GM21619 (cell line): ENCODE data around the gene C16orf95.

Experiments
- ATAC-seq: cut with Tn5 transposase; IDR thresholded peaks from one replicate; pipeline ENCODE4 v1.9.1; 2021; ENCODE audit not compliant: unreplicated experiment

C16orf95 gene

DNA sequence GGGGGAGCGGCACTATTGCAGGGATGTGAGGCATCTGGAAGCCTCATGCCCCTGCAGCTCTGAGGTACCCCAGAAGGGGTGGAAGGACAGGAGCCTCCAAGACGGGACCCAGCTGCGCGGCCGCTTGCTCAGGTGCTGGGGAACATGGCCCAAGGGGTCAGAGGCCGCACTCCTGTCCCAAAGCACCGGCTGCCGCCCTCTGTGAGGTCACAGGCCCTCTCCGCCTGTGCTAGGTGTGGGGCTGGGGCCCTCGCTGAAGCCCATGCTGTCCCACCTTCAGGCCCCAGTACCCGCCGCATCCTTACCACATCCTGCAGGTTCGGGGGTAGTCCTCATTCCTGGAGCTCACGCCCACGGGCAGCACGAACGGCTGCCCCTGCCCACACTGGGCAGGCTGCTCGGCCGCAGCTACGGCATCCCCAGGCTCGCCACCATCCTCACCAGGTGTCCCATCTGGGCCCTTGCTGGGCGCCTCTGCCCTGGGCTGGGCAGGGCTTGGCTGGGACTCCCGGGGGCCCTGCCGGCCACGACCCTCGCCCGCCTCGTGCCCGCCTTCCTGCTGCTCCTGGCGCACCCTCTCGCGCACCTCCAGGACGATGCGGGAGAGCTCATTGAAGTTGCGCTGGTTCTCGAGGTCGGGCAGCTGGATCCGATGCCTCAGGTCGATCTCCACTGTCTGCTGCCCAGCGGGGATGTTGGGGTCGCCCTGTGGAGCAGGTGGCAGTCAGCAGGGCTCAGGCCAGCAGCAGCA lies 16.6 kb upstream of the C16orf95 start:
- no peak for ATAC-seq

DNA sequence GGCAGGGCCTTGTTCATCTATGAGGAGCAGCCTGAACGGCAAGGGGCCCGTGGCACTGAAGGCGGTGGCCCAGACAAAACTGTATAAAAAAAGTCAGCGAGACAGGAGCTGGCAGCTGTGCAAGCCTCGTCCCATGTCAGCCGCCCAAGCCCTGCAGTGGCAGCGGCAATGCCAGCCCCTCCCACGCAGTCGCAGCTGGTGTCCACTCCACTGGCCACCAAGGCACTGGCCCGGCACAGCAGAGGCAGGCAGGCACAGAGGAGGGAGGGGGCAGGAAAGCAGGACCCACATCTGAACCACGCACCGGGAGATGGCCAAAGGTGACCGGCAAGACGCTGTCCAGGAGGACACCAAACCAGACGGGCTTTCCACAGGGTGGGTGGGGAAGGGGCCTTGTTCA lies 15.9 kb upstream of the C16orf95 start:
- ATAC-seq = no peak

DNA sequence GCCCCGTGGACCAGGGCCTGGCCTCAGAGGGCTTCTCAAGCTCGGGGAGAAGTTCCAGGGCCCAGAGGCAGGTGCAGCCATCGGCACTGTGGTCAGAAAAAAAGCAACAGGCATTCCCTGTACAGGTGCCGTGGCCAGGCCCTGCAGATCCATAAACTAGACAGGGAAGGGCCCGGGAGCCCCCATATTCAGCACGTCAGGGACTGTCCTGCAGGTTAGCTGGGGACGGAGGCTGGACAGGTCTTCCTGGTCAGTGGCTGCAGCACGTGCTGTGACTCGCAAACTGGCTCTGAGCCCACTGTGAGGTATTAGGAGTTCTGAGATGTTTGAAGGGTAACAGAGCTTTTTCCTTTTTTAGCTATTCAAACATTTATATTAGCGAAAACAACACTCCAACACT lies 15.0 kb upstream of the C16orf95 start:
- ATAC-seq = no peak

DNA sequence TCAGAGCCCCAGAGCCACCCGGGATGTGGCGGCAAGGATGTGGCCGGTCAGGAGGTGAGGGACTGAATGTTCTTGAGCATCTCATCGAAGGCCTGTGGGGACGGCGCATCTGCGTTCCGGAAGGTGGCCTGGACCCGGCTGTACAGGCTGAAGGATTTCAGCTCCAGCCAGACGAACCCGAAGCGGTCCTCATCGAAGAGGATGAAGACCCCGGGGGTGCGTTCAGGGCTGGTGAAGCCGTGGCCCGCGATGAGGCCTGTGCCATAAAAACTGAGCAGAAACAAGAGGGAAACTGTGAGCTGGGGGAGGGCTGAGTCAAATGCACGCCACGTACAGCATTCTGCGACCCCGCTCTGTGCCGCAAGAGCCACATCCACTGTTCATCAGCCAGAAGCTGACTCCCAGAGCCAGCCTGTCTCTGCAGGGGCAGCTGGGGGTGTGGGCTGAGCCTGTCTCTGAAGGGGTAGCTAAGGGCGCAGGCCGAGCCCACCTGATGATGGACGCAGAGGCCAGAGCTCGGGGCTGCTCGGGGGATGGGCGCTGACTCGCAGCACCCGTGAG lies 14.1 kb upstream of the C16orf95 start:
- no peak for ATAC-seq

DNA sequence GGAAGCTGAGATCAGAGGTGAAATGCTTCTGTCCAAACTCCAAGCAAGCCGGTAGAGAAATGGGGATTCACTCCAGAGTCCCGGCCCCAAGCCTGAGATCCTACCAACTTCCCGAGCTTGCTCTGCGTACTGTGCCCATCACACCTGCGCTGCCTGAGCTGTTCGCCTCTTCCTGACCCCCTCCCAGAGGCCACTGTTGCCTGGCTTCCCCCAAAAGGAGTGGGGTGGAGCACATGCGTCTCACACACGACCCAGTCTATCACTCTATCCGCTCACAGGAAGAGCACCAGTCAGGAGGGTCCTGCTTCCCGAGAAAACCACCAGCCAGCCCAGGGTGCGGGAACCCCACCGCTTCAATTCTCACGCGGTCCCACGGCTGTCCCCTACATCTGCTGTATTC lies 13.5 kb upstream of the C16orf95 start:
- no peak for ATAC-seq

DNA sequence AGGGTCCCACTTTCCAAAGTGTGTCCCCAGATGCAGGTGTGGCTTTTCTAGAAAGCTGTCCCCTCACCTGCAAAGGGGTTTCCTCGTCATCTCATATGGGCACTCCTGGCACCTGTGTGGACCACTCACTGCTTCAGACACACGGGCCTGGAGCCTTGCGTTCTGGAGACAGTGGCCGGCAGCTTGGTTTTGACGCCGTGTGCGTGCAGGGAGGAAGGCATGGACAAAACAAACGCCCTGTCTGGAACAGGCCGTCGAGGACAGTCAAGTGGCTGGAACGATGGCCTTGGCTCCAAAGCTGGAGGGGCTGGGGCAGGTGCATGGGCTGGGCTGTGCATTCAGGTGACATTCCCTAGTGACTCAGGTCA lies 13.0 kb upstream of the C16orf95 start:
- ATAC-seq = no peak

DNA sequence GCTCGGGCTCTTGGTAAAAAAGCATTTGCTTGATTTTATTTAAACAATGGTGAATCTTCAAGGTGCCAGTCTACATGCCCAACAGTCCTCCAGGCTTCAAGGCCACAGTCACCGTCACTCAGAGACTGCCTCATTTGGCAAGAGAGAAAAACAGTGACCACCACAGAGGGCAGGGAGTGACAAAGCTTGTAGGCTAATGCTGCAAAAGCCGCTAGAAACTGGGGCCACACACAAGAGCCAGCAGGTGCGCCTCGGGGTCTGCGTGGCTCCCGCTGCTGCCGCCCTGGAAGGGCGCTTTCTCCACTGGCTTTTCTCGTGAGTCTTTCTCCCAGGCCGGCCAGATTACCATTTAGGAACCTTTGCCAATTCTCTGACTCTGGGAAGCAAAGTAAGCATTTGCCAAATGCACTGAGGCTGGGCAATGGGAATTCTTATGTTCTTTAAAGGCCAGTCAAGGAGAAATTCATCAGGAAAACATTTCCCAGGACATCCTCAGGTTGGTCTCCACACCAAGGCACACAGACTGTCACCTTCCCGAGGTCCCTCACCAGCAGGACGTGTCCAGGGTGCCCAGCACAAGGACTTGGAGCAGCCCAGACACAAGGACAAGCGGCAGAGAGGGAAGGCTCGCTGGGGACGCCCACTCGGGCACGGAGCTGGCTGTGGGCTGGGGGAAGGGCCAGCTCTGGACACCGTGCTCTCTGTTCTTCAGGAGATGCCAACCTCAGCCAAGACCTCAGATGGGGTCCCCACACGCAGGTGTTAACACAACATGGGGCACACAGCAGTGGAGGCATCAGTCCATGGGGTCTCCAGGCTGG lies 12.5 kb upstream of the C16orf95 start:
- no peak for ATAC-seq

DNA sequence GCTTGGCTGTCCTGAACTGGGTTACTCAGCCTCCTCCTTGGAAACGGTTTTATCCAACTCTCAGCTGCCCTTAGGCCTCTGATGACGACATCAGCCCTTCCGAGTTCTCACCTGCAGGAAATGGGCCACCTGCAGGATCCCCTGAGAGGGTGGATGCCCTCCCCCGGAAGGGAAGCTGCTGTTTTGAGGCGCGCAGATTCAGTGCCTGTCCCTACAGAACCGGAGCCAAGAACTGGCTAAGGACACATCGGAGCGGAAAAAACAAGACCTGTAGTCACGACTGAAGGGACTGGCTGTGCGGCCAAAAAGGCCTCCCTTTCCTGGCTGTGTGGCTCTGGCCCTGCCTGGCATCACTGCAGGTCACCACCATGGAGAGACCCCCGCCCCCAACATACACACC lies 11.7 kb upstream of the C16orf95 start:
- no peak for ATAC-seq

DNA sequence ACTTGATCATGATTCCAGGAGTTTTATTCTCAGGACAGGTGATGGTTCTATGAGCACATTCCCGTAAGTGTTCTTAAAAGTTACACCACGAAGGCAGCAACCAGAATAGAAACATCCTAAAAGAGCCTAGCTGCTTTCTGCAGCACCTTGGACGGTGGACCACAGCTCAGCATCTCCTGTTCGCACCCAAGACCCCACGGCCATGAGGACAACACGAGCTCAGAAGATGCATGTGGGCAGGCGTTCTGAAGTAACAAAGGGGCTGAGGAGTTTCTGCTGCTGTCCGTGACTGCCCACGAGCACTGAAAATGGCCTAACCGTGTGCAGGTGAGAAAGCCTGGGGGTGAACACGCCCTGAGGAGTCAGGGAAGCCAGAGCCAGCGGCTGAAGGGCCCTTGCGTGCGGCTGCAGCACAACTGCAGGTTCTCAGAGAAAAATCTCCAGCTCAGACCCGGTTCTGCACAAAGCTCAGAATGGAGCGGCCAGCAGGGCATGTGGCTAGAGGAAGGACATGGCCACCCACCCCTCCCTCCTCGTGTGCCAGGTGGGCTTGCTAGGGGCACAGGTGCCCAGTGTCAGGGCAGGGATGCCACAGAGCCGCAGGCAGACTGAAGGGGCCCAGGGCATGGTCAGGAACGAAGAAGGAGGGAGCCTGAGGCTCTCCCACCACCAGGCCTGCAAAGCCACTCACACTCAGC lies 10.8 kb upstream of the C16orf95 start:
- no peak for ATAC-seq

DNA sequence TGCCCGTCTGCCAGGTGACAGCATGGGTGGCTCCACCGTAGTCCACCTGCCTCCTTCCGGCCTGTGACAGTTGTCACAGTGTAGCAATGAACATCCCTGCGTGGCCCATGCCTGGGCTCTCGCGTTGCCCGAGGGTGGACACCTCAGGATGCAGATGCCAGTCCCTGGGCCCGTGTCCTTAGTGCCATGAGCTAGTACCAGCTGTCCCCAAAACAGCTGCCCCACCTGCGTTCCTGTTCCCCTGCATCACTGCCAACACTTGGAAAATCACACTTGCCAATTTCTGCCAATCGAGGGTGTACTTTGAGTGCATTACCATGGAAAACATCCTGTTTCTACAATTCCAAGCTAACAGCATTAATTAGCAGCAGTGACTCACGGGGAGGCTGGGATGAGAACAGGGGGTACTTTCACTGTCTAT lies 9.0 kb upstream of the C16orf95 start:
- no peak for ATAC-seq

DNA sequence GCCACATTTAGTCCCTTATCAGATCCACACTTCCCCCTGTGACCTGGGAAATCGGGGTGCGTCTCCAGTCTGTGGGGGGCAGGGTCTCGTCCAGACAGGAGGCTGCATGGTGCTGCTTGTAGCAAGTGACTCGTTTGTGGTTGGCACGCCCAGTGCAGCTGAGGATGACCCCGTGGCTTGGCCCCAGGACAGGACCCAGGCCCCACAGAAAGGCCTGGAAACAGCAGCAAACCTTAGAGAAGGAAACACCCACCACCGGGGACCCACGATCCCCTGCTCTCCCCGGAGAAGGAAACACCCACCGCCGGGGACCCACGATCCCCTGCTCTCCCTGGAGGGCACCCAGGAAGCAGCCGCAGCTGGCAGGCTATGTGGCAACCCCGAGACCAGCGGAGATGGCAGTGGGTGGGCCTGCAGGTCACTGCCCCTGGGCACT lies 8.2 kb upstream of the C16orf95 start:
- ATAC-seq = no peak

DNA sequence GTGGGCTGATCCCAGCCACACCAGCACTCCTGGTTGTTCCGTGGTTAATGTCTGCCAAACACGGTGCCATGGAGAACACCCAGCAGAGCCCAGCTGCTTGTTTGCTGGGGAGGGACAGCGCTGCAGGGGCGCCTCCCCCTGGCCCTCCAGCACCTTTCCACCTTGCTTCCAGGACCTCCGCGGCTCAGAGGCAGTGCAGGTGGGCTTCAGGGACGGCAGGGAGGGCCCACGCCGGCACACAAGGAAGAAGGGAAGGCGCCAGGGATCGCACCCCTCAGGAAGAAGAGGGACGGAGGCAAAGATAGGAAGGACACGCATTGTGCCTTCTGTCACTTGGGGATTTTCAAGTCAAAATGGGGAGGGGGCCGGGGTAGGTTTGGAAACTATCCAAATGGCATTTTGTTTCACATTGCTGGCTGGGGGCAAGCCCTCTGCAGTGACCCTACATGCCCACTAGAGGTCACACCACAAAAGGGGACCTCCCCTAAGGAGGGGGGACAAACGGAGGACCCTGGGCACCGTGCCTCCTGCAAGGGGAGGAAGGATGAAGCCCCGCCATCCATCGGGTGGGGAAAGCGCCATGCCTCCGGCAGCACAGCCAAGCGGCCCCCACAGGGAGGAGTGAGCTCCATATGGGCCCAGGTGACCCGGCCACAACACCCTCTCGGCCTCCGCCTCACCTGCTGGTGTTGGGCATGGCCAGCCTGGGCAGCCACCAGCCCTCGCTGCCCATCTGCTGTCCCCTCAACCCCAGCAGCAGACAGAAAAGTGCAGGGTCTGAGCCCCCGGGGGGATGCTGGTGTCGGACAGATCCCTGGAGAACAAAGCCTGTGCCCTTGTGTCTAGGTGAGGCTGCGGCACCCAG lies 7.5 kb upstream of the C16orf95 start:
- no peak for ATAC-seq

DNA sequence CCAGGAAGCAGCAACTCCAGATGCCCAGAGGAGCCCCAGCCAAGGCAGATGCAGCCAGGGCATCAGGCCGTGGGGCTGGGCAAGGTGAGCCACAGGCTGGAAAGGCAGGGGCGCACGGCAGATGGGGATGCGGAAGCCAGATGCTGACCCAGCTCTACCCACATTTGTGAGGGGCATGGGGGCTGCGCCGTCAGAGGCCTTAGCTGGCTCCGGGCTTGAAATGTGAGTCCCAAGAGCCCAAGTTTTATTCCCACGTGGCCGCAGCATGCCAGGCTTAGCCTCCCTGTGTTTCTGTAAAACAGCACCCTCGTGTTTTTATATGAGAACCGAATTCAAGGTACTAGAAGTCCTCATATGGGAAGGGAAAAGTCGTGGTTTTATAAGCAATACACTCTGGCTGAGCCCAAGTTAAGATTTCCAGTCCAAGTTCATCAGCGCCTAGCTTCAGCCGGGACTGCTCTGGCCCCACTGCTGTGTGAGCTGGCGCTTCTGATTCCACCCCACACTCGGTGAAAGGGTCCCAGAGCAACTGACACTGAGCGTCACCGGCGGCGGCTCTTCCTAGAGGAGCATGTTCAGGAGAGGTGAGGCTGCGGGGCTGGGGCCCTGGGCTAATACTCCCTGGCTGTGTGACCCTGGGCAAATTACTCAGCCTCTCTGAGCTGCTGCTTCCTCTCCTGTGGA lies 6.7 kb upstream of the C16orf95 start:
- no peak for ATAC-seq

DNA sequence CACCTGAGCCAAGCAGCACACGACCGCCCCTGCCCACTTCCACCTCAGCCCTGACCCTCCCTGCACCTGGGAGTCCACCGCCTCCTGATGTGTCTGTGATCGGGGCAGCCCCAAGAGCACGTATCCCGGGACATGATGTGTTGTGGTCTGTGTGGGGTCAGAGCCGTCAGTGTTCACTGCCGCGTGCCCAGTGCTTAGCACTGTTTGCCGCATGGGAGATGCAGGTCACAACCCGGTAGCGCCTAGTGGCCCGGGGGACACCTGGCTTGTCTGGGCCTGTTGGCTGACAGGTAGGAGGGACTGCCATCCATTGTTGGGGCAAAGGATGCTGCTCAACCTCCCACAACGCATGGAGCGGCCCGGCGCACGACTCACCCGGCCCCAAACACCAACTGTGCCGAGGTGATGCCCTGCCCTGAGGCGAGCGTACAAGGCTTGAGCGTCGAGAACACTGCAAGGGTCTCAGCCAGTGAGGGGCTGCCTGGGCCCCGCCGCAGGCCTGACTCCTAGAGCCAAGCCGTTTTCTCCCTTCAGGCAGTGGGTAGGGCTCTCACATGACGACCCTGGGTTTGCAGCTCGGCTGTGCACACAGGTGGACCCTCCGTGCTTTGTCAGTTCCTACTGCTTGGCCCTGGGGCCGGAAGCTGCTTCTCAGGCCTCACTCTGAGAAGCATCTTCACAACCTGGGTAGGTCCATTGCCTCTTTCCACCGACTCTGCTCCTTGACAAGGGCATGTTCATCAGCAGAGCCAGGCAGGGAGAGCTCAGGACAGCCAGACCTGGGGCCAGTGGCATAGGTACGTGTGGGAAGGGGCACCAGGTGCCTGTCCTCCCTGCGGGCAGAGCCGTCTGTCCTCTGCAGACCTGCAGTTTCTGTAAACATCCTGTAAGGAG lies 5.9 kb upstream of the C16orf95 start:
- ATAC-seq = no peak

DNA sequence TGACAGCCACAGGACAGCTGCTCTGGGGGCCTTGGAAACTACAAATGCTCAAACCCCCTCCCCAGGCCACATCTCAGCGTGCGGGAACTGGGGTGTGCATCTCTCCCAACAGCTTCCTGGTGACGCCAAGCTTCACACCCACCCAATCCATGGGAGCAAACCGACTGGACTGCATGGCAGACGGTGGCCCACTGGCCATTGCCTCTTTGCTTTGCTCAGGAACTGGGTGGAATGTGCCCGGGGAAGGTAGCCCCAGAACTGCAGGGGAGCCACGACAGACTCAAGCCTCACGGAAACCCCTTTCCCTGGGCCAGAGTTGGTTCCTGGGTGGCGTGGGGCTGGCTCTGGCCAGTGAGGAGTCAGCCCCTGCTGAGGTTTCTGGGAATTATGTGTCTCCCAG lies 5.2 kb upstream of the C16orf95 start:
- ATAC-seq = no peak

DNA sequence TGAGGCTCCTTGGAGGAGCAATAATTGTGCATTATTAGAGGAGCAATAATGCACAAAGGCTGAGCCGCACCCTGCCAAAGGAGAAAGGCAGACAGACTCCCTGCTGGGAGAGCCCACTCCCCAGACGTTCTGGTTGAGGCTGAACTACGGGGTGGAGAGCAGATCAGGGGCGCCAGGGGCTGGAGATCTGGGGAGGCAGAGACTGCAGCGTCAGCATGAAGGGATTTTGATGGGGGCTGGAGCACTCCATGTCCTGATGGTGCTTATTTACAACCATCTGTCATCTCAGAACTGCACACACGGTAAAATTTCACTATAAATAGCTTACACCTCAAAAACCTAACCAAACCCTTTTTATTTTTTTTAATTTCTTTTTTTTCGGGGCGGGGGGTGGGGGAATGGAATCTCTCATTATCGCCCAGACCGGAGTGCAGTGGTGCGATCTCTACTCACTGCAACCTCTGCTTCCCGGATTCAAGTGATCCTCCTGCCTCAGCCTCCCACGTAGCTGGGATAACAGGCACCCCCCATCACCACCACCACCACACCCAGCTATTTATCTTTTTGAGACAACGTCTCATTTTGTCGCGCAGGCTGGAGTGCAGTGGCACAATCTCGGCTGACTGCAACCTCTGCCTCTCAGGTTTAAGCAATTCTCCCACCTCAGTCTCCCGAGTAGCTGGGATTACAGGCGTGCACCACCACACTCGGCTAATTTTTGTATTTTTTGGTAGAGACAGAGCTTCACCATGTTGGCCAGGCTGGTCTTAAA lies 4.3 kb upstream of the C16orf95 start:
- ATAC-seq = no peak

DNA sequence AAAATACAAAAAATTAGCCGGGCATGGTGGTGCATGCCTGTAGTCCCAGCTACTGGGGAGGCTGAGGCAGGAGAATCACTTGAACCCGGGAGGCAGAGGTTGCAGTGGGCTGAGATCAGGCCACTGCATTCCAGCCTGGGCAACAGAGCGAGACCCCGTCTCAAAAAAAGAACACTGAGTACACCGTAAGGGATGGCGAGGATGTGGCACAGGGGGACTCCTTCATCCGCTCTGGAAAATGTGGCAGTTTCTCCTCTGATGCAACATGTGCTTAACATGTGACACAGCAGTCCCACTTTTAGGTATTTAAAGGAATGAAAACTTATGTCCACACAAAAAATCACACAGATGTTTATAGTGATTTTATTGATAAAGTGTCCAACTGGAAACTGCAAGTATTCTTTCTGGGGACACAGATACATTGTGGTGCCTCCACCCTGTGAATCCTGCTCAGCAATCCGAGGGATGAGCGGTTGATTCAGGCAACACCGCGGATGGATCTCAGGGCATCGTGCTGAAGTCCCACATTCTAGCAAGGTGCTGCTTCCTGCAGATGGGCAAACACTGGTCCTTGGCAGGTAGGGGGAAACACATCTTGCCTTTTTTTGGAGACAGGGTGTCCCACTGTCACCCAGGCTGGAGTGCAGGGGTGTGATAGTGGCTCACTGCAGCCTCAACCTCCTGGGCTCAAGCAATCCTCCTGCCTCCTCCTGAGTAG lies 3.5 kb upstream of the C16orf95 start:
- ATAC-seq = no peak
